NCI-H2196 treated with DMSO at 0.1 percent for 48 hours (cell line): ENCODE measurements around the gene SNAI3.

Experiments
- DNase-seq: peaks from one replicate; lab custom pipeline; 2025; ENCODE audit not compliant: unreplicated experiment; lab: John Stamatoyannopoulos, UW

Gene SNAI3

GRCh38 chr16:88651989-88652761 is 34.1 kb downstream of the SNAI3 start:
- no peak for DNase-seq

- no peak for DNase-seq
These were observed 34.9 kb downstream of the SNAI3 start for GRCh38 chr16:88651276-88651988.

GRCh38 chr16:88650749-88651275 is 35.5 kb downstream of the SNAI3 start, which contains the start of gene CYBA:
TSS of gene CYBA (minus strand) at chr16:88651053. CDS start at chr16:88651013, 40 bp downstream.
- no peak for DNase-seq

- no peak for DNase-seq
These were observed 36.2 kb downstream of the SNAI3 start for GRCh38 chr16:88649924-88650748.

GRCh38 chr16:88649195-88649923 is 36.9 kb downstream of the SNAI3 start:
- DNase-seq = no peak

GRCh38 chr16:88647178-88648070 is 38.9 kb downstream of the SNAI3 start:
- DNase-seq = no peak

GRCh38 chr16:88646345-88647034 is 39.8 kb downstream of the SNAI3 start:
- no peak for DNase-seq

- DNase-seq = no peak
These were observed 40.4 kb downstream of the SNAI3 start for GRCh38 chr16:88645941-88646340.

- no peak for DNase-seq
These were observed 40.9 kb downstream of the SNAI3 start for GRCh38 chr16:88645455-88645854.

GRCh38 chr16:88643644-88643932 is 42.7 kb downstream of the SNAI3 start:
- DNase-seq = no peak

GRCh38 chr16:88642881-88643643 is 43.2 kb downstream of the SNAI3 start:
- no peak for DNase-seq

GRCh38 chr16:88640498-88641247 is 45.6 kb downstream of the SNAI3 start:
- DNase-seq = no peak

- no peak for DNase-seq
These were observed 46.2 kb downstream of the SNAI3 start for GRCh38 chr16:88640039-88640495.

- DNase-seq = no peak
These were observed 46.9 kb downstream of the SNAI3 start for GRCh38 chr16:88639231-88640038.

GRCh38 chr16:88638323-88639230 is 47.7 kb downstream of the SNAI3 start, which contains the start of gene IL17C:
TSS of gene IL17C (plus strand) at chr16:88638572. CDS start at chr16:88638642, 70 bp downstream.
- no peak for DNase-seq
